Colonic mucosa (tissue), 4 donors: ENCODE data around the gene SLC12A9. TPM values are rescaled to one million over a fixed set of nuclear protein-coding genes. Genes with fewer than 3 reads are reported as not detected.

Experiments used
- DNase-seq: peaks from one replicate; pipeline ENCODE4 v3.0.0-alpha.2; 2020
- H3K27ac ChIP-seq: fragments of 200-600 bp; one replicate; pipeline ENCODE4 v1.8.0; 2021
- H3K27me3 ChIP-seq: fragments of 200-600 bp; one replicate; pipeline ENCODE4 v1.8.0; 2021
- H3K36me3 ChIP-seq: fragments of 200-600 bp; one replicate; pipeline ENCODE4 v1.8.0; 2021
- H3K4me1 ChIP-seq: fragments of 200-600 bp; one replicate; pipeline ENCODE4 v1.8.0; 2021; ENCODE audit warnings: mild to moderate bottlenecking
- H3K4me3 ChIP-seq: fragments of 200-600 bp; one replicate; pipeline ENCODE4 v1.8.0; 2021
- H3K9ac ChIP-seq, 2 donors: one replicate each; pipeline ENCODE4 v1.7.0; 2013; ENCODE audit warnings: control low read depth in 2 of 2, low read depth in 2 of 2, low read length in 2 of 2
- H3K9me3 ChIP-seq: fragments of 200-600 bp; one replicate; pipeline ENCODE4 v1.8.0; 2021
- CTCF ChIP-seq: fragments of 200-600 bp; IDR thresholded peaks from one replicate; pipeline ENCODE4 v1.8.0; 2022; ENCODE audit warnings: antibody characterized with exemption, mild to moderate bottlenecking
- intact Hi-C: fragments of 100-400 bp; cut with DNase I; formaldehyde crosslinking; loops from one replicate; pipeline ENCODE4 v1.14.1; 2022
- total RNA-seq, 2 donors: library from RNA; stranded (reverse); fragmentation: NEBNext Ultra II Directional in 1 of 2; extraction: Animal tissue kit (Norgen Biotek cat#: 25700) in 1 of 2; gene quantifications; one replicate each; pipeline ENCODE4 v1.2.1, GENCODE V29; 2021
- donor health status: healthy.
- donor health status: DM: no; HTN: no; CAD: no.
- donor health status: DM: no; HTN: no; CAD: no.

Gene SLC12A9
- total RNA-seq, 2 donors from 2014 or later = 24.1 to 35.9 TPM

- peak overlapping the region; percentile 81 for H3K27ac ChIP-seq
These were observed 35.2 kb downstream of the SLC12A9 start for GRCh38 chr7:100887516-100888290.

GRCh38 chr7:100888291-100888987 lies 35.9 kb downstream of the SLC12A9 start:
- intact Hi-C loops = no loop called here
- Histone ChIP-seq H3K27me3 (no peaks in the 10 kb centered on the region), H3K4me3 (peak overlapping the region; percentile 89), H3K4me1 (peaks cover 20% of the 10 kb centered on the region), H3K27ac (peak overlapping the region; percentile 81), H3K36me3 (peaks cover 13% of the 10 kb centered on the region), H3K9ac (peak overlapping the region; percentile 84 to 96), H3K9me3 (no peaks in the 10 kb centered on the region)
- DNase-seq = no peak
- TF ChIP-seq CTCF = no peak

More at GRCh38 chr7:100887516-100888290, 35.2 kb downstream of the SLC12A9 start:
- peaks cover 16% of the 10 kb centered on the region for H3K36me3 ChIP-seq
- peaks cover 20% of the 10 kb centered on the region for H3K4me1 ChIP-seq
- TF ChIP-seq CTCF = no peak
- no peak overlapping the region for H3K4me3 ChIP-seq
- no peaks in the 10 kb centered on the region for H3K9me3 ChIP-seq
- no peaks in the 10 kb centered on the region for H3K27me3 ChIP-seq
- DNase-seq = peak; percentile 78
- H3K9ac ChIP-seq = peak overlapping the region; percentile 38 to 84
- intact Hi-C loops = no loop called here

GRCh38 chr7:100888988-100889750 lies 36.7 kb downstream of the SLC12A9 start, which contains the start of gene UFSP1:
Gene UFSP1 (minus strand): TSS chr7:100889715. CDS start chr7:100889271, 444 bp downstream.
- H3K4me1 ChIP-seq = peaks cover 20% of the 10 kb centered on the region
- H3K9me3 ChIP-seq = no peaks in the 10 kb centered on the region
- peaks cover 13% of the 10 kb centered on the region for H3K36me3 ChIP-seq
- TF ChIP-seq CTCF = no peak
- peak within 1 kb of the TSS; percentile 84 to 96 for H3K9ac ChIP-seq
- H3K27ac ChIP-seq = peak within 1 kb of the TSS; percentile 92
- no peaks in the 10 kb centered on the region for H3K27me3 ChIP-seq
- intact Hi-C loops = no loop called here
- DNase-seq = no peak
- peak within 1 kb of the TSS; percentile 89 for H3K4me3 ChIP-seq

- no peak for DNase-seq
- H3K27me3 ChIP-seq = peaks cover 13% of the 10 kb centered on the region
- peaks cover 13% of the 10 kb centered on the region for H3K36me3 ChIP-seq
- TF ChIP-seq CTCF = no peak
- peak overlapping the region; percentile 92 for H3K27ac ChIP-seq
- H3K4me3 ChIP-seq = peak overlapping the region; percentile 89
- no peaks in the 10 kb centered on the region for H3K9me3 ChIP-seq
- H3K9ac ChIP-seq = peak overlapping the region; percentile 69 to 73
- intact Hi-C loops = loop anchor here (5.0 kb wide), 1 partner anchor 171 kb away; no protein-coding TSS in a partner anchor
- peaks cover 30% of the 10 kb centered on the region for H3K4me1 ChIP-seq
These were observed 38.4 kb downstream of the SLC12A9 start for GRCh38 chr7:100890653-100891567.
